Adrenal gland (tissue), 12 donors: Measurements from ENCODE around the gene ZC3H18. TPM values are rescaled to one million over a fixed set of nuclear protein-coding genes. Genes with fewer than 3 reads are reported as not detected.
A peak's percentile ranks its signal among the peaks of the same experiment; 100 is the strongest.

Experiments used
- DNase-seq, 7 donors: peaks; one replicate each; pipeline ENCODE4 v3.0.0-alpha.2; 2019 to 2020
- H3K27ac ChIP-seq, 5 donors: fragments of 200-600 bp; sonication (generic) in 4 of 5; 1 replicate in 3 of 5; 2 replicates in 2 of 5; pipeline versions ENCODE4 v1.5.1 to v1.8.0; 2016 to 2020; ENCODE audit warnings: mild to moderate bottlenecking in 1 of 5
- H3K27me3 ChIP-seq: fragments of 200-600 bp; 2 replicates; pipeline ENCODE4 v1.8.0; 2021
- H3K36me3 ChIP-seq, 2 donors: fragments of 200-600 bp; replicated peaks in 1 of 2; 1 replicate in 1 of 2; 2 replicates in 1 of 2; pipeline versions ENCODE4 v1.5.1 to v1.8.0; 2018 to 2022
- H3K4me1 ChIP-seq, 2 donors: fragments of 200-600 bp; replicated peaks in 1 of 2; 1 replicate in 1 of 2; 2 replicates in 1 of 2; pipeline versions ENCODE4 v1.5.1 to v1.8.0; 2018 to 2021
- H3K4me3 ChIP-seq, 4 donors: fragments of 200-600 bp; sonication (generic) in 3 of 4; one replicate each; pipeline ENCODE4 v1.5.1; 2016 to 2018
- H3K9me3 ChIP-seq, 3 donors: fragments of 200-600 bp; sonication (generic) in 1 of 3; replicated peaks in 1 of 3; 1 replicate in 2 of 3; 2 replicates in 1 of 3; pipeline versions ENCODE4 v1.5.1 to v1.8.0; 2016 to 2021
- POLR2A ChIP-seq, 2 donors: fragments of 450-650 bp; IDR thresholded peaks; one replicate each; pipeline ENCODE4 v1.6.1; 2017; ENCODE audit warnings: antibody characterized with exemption in 2 of 2, mild to moderate bottlenecking in 2 of 2, moderate library complexity in 1 of 2
- WGBS, 4 donors: extraction: QIAGEN DNeasy Blood & Tissue Kit in 2 of 4; methylation state at CpG; one replicate each; pipeline versions ENCODE4 v1.1.5 to v1.1.7; 2013 to 2017; 5-methylcytosine and 5-hydroxymethylcytosine counted together
- intact Hi-C, 2 donors: fragments of 100-400 bp; cut with DNase I; formaldehyde crosslinking; loops; one replicate each; pipeline versions ENCODE4 v1.14.1 to v1.15.0; 2022 to 2023
- polyA plus RNA-seq, 3 donors: library from polyadenylated mRNA; stranded (reverse); fragments of 200-250 nt in 2 of 3; fragments of 350-450 nt in 1 of 3; fragmentation: Illumina TruSeq in 1 of 3; extraction: RNeasy Lipid Tissue Mini Kit (QIAGEN cat#74804) in 1 of 3; gene quantifications; one replicate each; pipeline ENCODE4 v1.2.3, GENCODE V29; 2013 to 2014
- total RNA-seq, 9 donors: library from RNA; depleted of rRNA in 4 of 9; stranded (reverse); fragments of >200 nt in 4 of 9; fragments of 120-200 nt in 1 of 9; fragmentation: NEBNext Ultra II Directional in 1 of 9; extraction: Animal tissue kit (Norgen Biotek cat#: 25700) in 1 of 9; gene quantifications; one replicate each; pipeline versions ENCODE4 v1.1.0 to v1.2.4, GENCODE V29; 2013 to 2023
- TF ChIP-seq, protein P1 (sequence below), 6 experiments: fragments of 450-650 bp in 4 of 6; fragments of 200-600 bp in 2 of 6; sonication (generic) in 1 of 6; IDR thresholded peaks; 1 replicate in 5 of 6; 2 replicates in 1 of 6; pipeline versions ENCODE4 v1.5.1 to v1.8.0; 2016 to 2021; ENCODE audit warnings: antibody characterized with exemption in 6 of 6, mild to moderate bottlenecking in 2 of 6, moderate library complexity in 1 of 6
- donor health status: healthy with polysubstance abuse.
- donor health status: Bipolar disorder and iron deficiency.
- donor health status: DM: yes; HTN: yes; CAD: no.
- donor health status: DM: no; HTN: no; CAD: no.
- donor health status: DM: no; HTN: no; CAD: no.
- donor health status: DM: yes; HTN: yes; CAD: no.

ZC3H18 gene
- total and polyA plus RNA-seq, 12 donors: 6.1 to 49.1 (median 22.9) TPM

DNA sequence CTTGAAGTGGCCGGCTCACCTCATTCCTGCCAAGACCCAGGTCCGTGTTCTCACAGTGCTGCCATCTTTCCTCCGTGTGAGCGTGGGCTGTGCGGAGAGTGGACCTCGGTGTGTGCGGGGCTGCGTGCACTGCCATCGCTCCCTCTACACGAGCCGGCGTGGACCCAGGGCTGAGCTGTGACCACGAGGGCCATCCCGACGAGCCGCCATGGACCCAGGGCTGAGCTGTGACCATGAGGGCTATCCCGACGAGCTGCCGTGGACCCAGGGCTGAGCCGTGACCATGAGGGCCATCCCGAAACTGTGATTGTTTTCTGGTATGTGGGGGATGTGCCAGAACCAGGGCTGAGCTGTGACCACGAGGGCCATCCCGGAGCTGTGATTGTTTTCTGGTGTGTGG is 101.6 kb downstream of the ZC3H18 start:
- no peak overlapping the region for H3K4me3 ChIP-seq
- no peak for DNase-seq
- intact Hi-C loops: no loop called here
- H3K27me3 ChIP-seq: no peaks in the 10 kb centered on the region
- H3K9me3 ChIP-seq: no peaks in the 10 kb centered on the region
- no peaks in the 10 kb centered on the region for H3K4me1 ChIP-seq
- no peak overlapping the region for H3K27ac ChIP-seq
- no peaks in the 10 kb centered on the region for H3K36me3 ChIP-seq
- WGBS, 4 donors: 77 to 94% (median 90%) methylated on average over 12 to 23 of the region's 23 CpGs
- TF ChIP-seq, protein P1, sequence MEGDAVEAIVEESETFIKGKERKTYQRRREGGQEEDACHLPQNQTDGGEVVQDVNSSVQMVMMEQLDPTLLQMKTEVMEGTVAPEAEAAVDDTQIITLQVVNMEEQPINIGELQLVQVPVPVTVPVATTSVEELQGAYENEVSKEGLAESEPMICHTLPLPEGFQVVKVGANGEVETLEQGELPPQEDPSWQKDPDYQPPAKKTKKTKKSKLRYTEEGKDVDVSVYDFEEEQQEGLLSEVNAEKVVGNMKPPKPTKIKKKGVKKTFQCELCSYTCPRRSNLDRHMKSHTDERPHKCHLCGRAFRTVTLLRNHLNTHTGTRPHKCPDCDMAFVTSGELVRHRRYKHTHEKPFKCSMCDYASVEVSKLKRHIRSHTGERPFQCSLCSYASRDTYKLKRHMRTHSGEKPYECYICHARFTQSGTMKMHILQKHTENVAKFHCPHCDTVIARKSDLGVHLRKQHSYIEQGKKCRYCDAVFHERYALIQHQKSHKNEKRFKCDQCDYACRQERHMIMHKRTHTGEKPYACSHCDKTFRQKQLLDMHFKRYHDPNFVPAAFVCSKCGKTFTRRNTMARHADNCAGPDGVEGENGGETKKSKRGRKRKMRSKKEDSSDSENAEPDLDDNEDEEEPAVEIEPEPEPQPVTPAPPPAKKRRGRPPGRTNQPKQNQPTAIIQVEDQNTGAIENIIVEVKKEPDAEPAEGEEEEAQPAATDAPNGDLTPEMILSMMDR (IDR thresholded peaks at IDR 0.05): no peak
- no peak for TF ChIP-seq POLR2A (IDR thresholded peaks at IDR 0.05)

GRCh38 chr16:88672776-88673175 is 102.6 kb downstream of the ZC3H18 start:
- Histone ChIP-seq H3K27ac (no peak overlapping the region), H3K9me3 (no peaks in the 10 kb centered on the region), H3K27me3 (peaks cover 5% of the 10 kb centered on the region), H3K4me3 (no peak overlapping the region), H3K36me3 (no peaks in the 10 kb centered on the region), H3K4me1 (no peaks in the 10 kb centered on the region)
- TF ChIP-seq, protein P1 (IDR thresholded peaks at IDR 0.05): peak in 1 of 6 experiments; percentile 5
- TF ChIP-seq POLR2A (IDR thresholded peaks at IDR 0.05): no peak
- 60 to 81% (median 77%) methylated on average over 7 to 11 of the region's 11 CpGs for WGBS, 4 donors
- intact Hi-C loops: no loop called here
- no peak for DNase-seq

DNA sequence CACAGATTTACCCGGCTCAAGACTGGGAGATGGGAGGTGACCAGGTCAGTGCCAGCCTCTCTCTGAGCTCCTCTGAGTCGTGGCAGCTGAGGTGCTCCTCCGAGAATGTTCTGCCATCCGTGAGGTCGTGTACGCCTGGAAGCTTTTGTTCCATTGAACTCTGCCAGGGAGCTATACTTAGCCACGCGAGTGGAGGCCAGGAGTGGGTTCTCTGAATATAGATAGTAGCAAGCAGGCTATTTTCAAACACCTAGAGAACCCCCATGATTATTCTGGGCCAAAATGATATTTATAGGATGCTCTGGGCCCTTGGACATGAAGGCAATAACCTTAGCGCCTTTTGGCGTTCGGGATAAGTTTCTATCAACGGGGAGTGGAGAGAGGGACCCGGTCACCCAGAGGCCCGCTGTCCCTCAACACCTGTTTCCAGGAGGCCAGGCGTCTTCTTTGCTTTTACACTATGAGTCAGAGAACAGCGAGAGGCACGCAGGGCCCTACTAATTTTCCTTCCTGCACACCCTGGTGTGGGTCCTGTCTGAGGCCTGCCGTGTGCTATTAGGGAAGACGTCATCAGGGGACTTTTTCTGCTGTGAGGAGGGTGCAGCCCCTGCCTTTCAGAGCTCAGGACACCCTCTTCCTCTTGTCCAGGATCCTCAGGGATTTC is 103.6 kb downstream of the ZC3H18 start:
- 86 to 94% (median 92%) methylated on average over 17 to 19 of the region's 19 CpGs for WGBS, 4 donors
- Histone ChIP-seq H3K4me1 (no peaks in the 10 kb centered on the region), H3K27ac (no peak overlapping the region), H3K4me3 (no peak overlapping the region), H3K27me3 (peaks cover 11% of the 10 kb centered on the region), H3K36me3 (no peaks in the 10 kb centered on the region), H3K9me3 (no peaks in the 10 kb centered on the region)
- intact Hi-C loops: no loop called here
- TF ChIP-seq, protein P1 (IDR thresholded peaks at IDR 0.05): no peak
- TF ChIP-seq POLR2A (IDR thresholded peaks at IDR 0.05): no peak
- no peak for DNase-seq

GRCh38 chr16:88676502-88677242 is 106.5 kb downstream of the ZC3H18 start:
- TF ChIP-seq, protein P1 (IDR thresholded peaks at IDR 0.05): no peak
- intact Hi-C loops: no loop called here
- Histone ChIP-seq H3K27ac (no peak overlapping the region), H3K4me1 (peaks cover 0 to 4% of the 10 kb centered on the region in 2 donors), H3K9me3 (no peaks in the 10 kb centered on the region), H3K27me3 (peaks cover 11% of the 10 kb centered on the region), H3K36me3 (no peaks in the 10 kb centered on the region), H3K4me3 (no peak overlapping the region)
- DNase-seq: no peak
- WGBS, 4 donors: 74 to 86% (median 82%) methylated on average over 15 to 22 of the region's 22 CpGs
